ENCODE data around the gene ADK. TPM values are rescaled to one million over a fixed set of nuclear protein-coding genes. Genes with fewer than 3 reads are reported as not detected.

Gene ADK
- total and polyA plus RNA-seq, 2 of the 13 experiments (the other 11 are each of a cell fraction or from before 2014, with no cell fraction given): 48.6 to 79.1 TPM

GRCh38 chr10:74150204-74150989, 624 bp upstream of the ADK start, which contains the start of gene AP3M1 (continued):
- TF ChIP-seq LCORL (IDR thresholded peaks at IDR 0.05): peak; percentile 60; the same call in 1 of the 2 replicates
- TF ChIP-seq LCORL (CRISPR knock-in tag; IDR thresholded peaks at IDR 0.05): 0 out of 2 replicates have a peak, but pooled peaks have one; percentile 56
- peak; percentile 6 for TF ChIP-seq BCL6 (CRISPR knock-in tag; IDR thresholded peaks at IDR 0.05)
- TF ChIP-seq ZNF292 (CRISPR knock-in tag; IDR thresholded peaks at IDR 0.05; ENCODE audit: borderline replicate concordance, low read depth): peak; percentile 86
- no peak for TF ChIP-seq NFATC3 (CRISPR knock-in tag; IDR thresholded peaks at IDR 0.05)
- peak; percentile 85 for TF ChIP-seq ZEB1 (IDR thresholded peaks at IDR 0.05; ENCODE audit: insufficient replicate concordance, low read depth)
- TF ChIP-seq ZNF792 (CRISPR knock-in tag; IDR thresholded peaks at IDR 0.05): peak; percentile 36; the same call in 1 of the 2 replicates
- TF ChIP-seq THAP11 (CRISPR knock-in tag; IDR thresholded peaks at IDR 0.05): peak; percentile 69; the same call in 1 of the 2 replicates
- peak; percentile 57; the same call in 1 of the 2 replicates for TF ChIP-seq POLR2G (IDR thresholded peaks at IDR 0.05; ENCODE audit: low read depth, low read length)
- TF ChIP-seq DMAP1 (CRISPR knock-in tag; IDR thresholded peaks at IDR 0.05): no peak; the same call in 1 of the 2 replicates
- peak; percentile 57; the same call in 1 of the 2 replicates for TF ChIP-seq YEATS2 (CRISPR knock-in tag; IDR thresholded peaks at IDR 0.05; ENCODE audit: borderline replicate concordance)
- TF ChIP-seq NFYC (CRISPR knock-in tag; IDR thresholded peaks at IDR 0.05): no peak
- TF ChIP-seq, protein P1, sequence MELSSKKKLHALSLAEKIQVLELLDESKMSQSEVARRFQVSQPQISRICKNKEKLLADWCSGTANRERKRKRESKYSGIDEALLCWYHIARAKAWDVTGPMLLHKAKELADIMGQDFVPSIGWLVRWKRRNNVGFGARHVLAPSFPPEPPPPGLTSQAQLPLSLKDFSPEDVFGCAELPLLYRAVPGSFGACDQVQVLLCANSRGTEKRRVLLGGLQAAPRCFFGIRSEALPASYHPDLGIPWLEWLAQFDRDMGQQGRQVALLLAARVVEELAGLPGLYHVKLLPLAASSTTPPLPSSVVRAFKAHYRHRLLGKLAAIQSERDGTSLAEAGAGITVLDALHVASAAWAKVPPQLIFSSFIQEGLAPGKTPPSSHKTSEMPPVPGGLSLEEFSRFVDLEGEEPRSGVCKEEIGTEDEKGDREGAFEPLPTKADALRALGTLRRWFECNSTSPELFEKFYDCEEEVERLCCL (CRISPR knock-in tag; IDR thresholded peaks at IDR 0.05; ENCODE audit: borderline replicate concordance): no peak
- 0 out of 2 replicates have a peak, but pooled peaks have one; percentile 18 for TF ChIP-seq ZNF235 (CRISPR knock-in tag; IDR thresholded peaks at IDR 0.05; ENCODE audit: borderline replicate concordance)
- peak; percentile 42 for TF ChIP-seq ZSCAN31 (CRISPR knock-in tag; IDR thresholded peaks at IDR 0.05; ENCODE audit: low read depth)
- TF ChIP-seq ZNF138 (CRISPR knock-in tag; IDR thresholded peaks at IDR 0.05; ENCODE audit: low read depth): peak; percentile 48; the same call in 1 of the 2 replicates
- TF ChIP-seq, protein P2, sequence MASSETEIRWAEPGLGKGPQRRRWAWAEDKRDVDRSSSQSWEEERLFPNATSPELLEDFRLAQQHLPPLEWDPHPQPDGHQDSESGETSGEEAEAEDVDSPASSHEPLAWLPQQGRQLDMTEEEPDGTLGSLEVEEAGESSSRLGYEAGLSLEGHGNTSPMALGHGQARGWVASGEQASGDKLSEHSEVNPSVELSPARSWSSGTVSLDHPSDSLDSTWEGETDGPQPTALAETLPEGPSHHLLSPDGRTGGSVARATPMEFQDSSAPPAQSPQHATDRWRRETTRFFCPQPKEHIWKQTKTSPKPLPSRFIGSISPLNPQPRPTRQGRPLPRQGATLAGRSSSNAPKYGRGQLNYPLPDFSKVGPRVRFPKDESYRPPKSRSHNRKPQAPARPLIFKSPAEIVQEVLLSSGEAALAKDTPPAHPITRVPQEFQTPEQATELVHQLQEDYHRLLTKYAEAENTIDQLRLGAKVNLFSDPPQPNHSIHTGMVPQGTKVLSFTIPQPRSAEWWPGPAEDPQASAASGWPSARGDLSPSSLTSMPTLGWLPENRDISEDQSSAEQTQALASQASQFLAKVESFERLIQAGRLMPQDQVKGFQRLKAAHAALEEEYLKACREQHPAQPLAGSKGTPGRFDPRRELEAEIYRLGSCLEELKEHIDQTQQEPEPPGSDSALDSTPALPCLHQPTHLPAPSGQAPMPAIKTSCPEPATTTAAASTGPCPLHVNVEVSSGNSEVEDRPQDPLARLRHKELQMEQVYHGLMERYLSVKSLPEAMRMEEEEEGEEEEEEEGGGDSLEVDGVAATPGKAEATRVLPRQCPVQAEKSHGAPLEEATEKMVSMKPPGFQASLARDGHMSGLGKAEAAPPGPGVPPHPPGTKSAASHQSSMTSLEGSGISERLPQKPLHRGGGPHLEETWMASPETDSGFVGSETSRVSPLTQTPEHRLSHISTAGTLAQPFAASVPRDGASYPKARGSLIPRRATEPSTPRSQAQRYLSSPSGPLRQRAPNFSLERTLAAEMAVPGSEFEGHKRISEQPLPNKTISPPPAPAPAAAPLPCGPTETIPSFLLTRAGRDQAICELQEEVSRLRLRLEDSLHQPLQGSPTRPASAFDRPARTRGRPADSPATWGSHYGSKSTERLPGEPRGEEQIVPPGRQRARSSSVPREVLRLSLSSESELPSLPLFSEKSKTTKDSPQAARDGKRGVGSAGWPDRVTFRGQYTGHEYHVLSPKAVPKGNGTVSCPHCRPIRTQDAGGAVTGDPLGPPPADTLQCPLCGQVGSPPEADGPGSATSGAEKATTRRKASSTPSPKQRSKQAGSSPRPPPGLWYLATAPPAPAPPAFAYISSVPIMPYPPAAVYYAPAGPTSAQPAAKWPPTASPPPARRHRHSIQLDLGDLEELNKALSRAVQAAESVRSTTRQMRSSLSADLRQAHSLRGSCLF (CRISPR knock-in tag; IDR thresholded peaks at IDR 0.05; ENCODE audit: borderline replicate concordance): peak; percentile 73; the same call in 1 of the 2 replicates
- 0 out of 2 replicates have a peak, but pooled peaks have one; percentile 24 for TF ChIP-seq ZNF790 (CRISPR knock-in tag; IDR thresholded peaks at IDR 0.05; ENCODE audit: borderline replicate concordance)
- TF ChIP-seq MED1 (CRISPR knock-in tag; IDR thresholded peaks at IDR 0.05): peak; percentile 53; the same call in 1 of the 2 replicates
- TF ChIP-seq ZNF260 (CRISPR knock-in tag; IDR thresholded peaks at IDR 0.05; ENCODE audit: borderline replicate concordance, low read depth): no peak
- 0 out of 2 replicates have a peak, but pooled peaks have one; percentile 5 for TF ChIP-seq HBP1 (CRISPR knock-in tag; IDR thresholded peaks at IDR 0.05; ENCODE audit: low read depth)
